Spinal cord (tissue), 10 donors: ENCODE measurements around the gene RMDN2. TPM values are rescaled to one million over a fixed set of nuclear protein-coding genes. Genes with fewer than 3 reads are reported as not detected.
"Not testable (repeated sequence)": the region's sequence is repeated elsewhere in the genome, so short reads cannot be mapped to it uniquely, and the experiment has no call there.

Experiments used
- DNase-seq, 6 donors: peaks; one replicate each; pipeline versions ENCODE4 v3.0.0 to v3.0.0-alpha.2; 2013 to 2015; ENCODE audit warnings: low spot score in 6 of 6, low read depth in 4 of 6
- H3K27ac ChIP-seq: one replicate; pipeline ENCODE4 v1.5.1; 2013; ENCODE audit warnings: low read depth, low read length, control low read depth
- H3K27me3 ChIP-seq: one replicate; pipeline ENCODE4 v1.6.1; 2013; ENCODE audit warnings: low read length; ENCODE audit not compliant: control insufficient read depth, insufficient read depth
- H3K36me3 ChIP-seq: one replicate; pipeline ENCODE4 v1.6.1; 2013; ENCODE audit warnings: low read length; ENCODE audit not compliant: control insufficient read depth, insufficient read depth
- H3K4me1 ChIP-seq: one replicate; pipeline ENCODE4 v1.6.1; 2013; ENCODE audit warnings: low read length; ENCODE audit not compliant: control insufficient read depth, insufficient read depth
- H3K4me3 ChIP-seq: one replicate; pipeline ENCODE4 v1.5.1; 2013; ENCODE audit warnings: low read depth, low read length, control low read depth
- H3K9me3 ChIP-seq: one replicate; pipeline ENCODE4 v1.6.1; 2013; ENCODE audit warnings: low read length; ENCODE audit not compliant: control insufficient read depth, insufficient read depth
- WGBS: methylation state at CpG from one replicate; pipeline ENCODE4 v1.1.5; 2013; ENCODE audit warnings: missing lambda C conversion rate; ENCODE audit not compliant: insufficient coverage; 5-methylcytosine and 5-hydroxymethylcytosine counted together
- polyA plus RNA-seq, 2 donors: library from polyadenylated mRNA; unstranded; fragments of 120-200 nt; gene quantifications; one replicate each; pipeline ENCODE4 v1.2.1, GENCODE V29; 2013; ENCODE audit not compliant: insufficient read length in 2 of 2
- total RNA-seq, 2 donors: library from RNA; depleted of rRNA in 1 of 2; stranded (reverse); fragments of 120-200 nt in 1 of 2; fragments of >200 nt in 1 of 2; gene quantifications; one replicate each; pipeline versions ENCODE4 v1.2.3 to v1.2.4, GENCODE V29; 2013 to 2014
- donor health status: healthy.

Gene RMDN2
- total and polyA plus RNA-seq, 4 donors: 5.4 to 16.7 (median 11.4) TPM

GRCh38 chr2:37941267-37941666, 16.2 kb downstream of the RMDN2 start:
- WGBS: 98% methylated on average over 6 of the region's 8 CpGs
- H3K4me1 ChIP-seq: not testable (repeated sequence)

GRCh38 chr2:37944268-37944667, 19.2 kb downstream of the RMDN2 start:
- no peak overlapping the region for H3K4me3 ChIP-seq
- H3K9me3 ChIP-seq: no peaks in the 10 kb centered on the region
- no peaks in the 10 kb centered on the region for H3K27me3 ChIP-seq
- H3K4me1 ChIP-seq: no peaks in the 10 kb centered on the region
- no peak for DNase-seq
- no peaks in the 10 kb centered on the region for H3K36me3 ChIP-seq
- 100% methylated on average over 1 of the region's 2 CpGs for WGBS
- H3K27ac ChIP-seq: no peak overlapping the region

More at GRCh38 chr2:37941267-37941666, 16.2 kb downstream of the RMDN2 start:
- H3K9me3 ChIP-seq, H3K27me3 ChIP-seq, H3K36me3 ChIP-seq, H3K27ac ChIP-seq, DNase-seq, H3K4me3 ChIP-seq: not testable (repeated sequence)

GRCh38 chr2:37947306-37947705, 22.2 kb downstream of the RMDN2 start:
- no peaks in the 10 kb centered on the region for H3K4me1 ChIP-seq
- H3K27ac ChIP-seq: no peak overlapping the region
- H3K27me3 ChIP-seq: no peaks in the 10 kb centered on the region
- no peak overlapping the region for H3K4me3 ChIP-seq
- no CpG with 5 or more reads among the region's 1 CpG for WGBS
- DNase-seq: no peak
- no peaks in the 10 kb centered on the region for H3K9me3 ChIP-seq
- H3K36me3 ChIP-seq: no peaks in the 10 kb centered on the region

- DNase-seq, H3K9me3 ChIP-seq, H3K27ac ChIP-seq, H3K4me1 ChIP-seq, H3K27me3 ChIP-seq, H3K4me3 ChIP-seq, H3K36me3 ChIP-seq: not testable (repeated sequence)
- 100% methylated on average over 2 of the region's 7 CpGs for WGBS
These were observed 37.1 kb downstream of the RMDN2 start for GRCh38 chr2:37962018-37962739.

- not testable (repeated sequence) for H3K4me1 ChIP-seq, DNase-seq, H3K4me3 ChIP-seq, H3K36me3 ChIP-seq, H3K27ac ChIP-seq, H3K27me3 ChIP-seq, H3K9me3 ChIP-seq
- 98% methylated on average over 7 of the region's 9 CpGs for WGBS
These were observed 37.6 kb downstream of the RMDN2 start for GRCh38 chr2:37962740-37963121.

GRCh38 chr2:37963901-37964300, 38.8 kb downstream of the RMDN2 start:
- H3K27ac ChIP-seq, H3K27me3 ChIP-seq, H3K36me3 ChIP-seq, H3K4me3 ChIP-seq, DNase-seq, H3K9me3 ChIP-seq, H3K4me1 ChIP-seq: not testable (repeated sequence)
- WGBS: 97% methylated on average over 16 of the region's 33 CpGs

- Histone ChIP-seq H3K4me3 (no peak overlapping the region), H3K36me3 (no peaks in the 10 kb centered on the region), H3K4me1 (no peaks in the 10 kb centered on the region), H3K27me3 (no peaks in the 10 kb centered on the region), H3K9me3 (peaks cover 2% of the 10 kb centered on the region), H3K27ac (no peak overlapping the region)
- 100% methylated on average over 1 of the region's 3 CpGs for WGBS
- DNase-seq: no peak
These were observed 41.2 kb downstream of the RMDN2 start for GRCh38 chr2:37966326-37966725.

GRCh38 chr2:37969731-37970130, 44.6 kb downstream of the RMDN2 start:
- H3K4me3 ChIP-seq: no peak overlapping the region
- no peaks in the 10 kb centered on the region for H3K4me1 ChIP-seq
- H3K27ac ChIP-seq: no peak overlapping the region

GRCh38 chr2:37971971-37972370, 46.9 kb downstream of the RMDN2 start:
- Histone ChIP-seq H3K27me3 (no peaks in the 10 kb centered on the region), H3K9me3 (no peaks in the 10 kb centered on the region), H3K4me1 (no peaks in the 10 kb centered on the region), H3K4me3 (no peak overlapping the region), H3K36me3 (no peaks in the 10 kb centered on the region), H3K27ac (no peak overlapping the region)
- no CpG with 5 or more reads among the region's 1 CpG for WGBS
- DNase-seq: no peak

More at GRCh38 chr2:37969731-37970130, 44.6 kb downstream of the RMDN2 start:
- no peak for DNase-seq
- Histone ChIP-seq H3K27me3 (no peaks in the 10 kb centered on the region), H3K36me3 (no peaks in the 10 kb centered on the region), H3K9me3 (peaks cover 2% of the 10 kb centered on the region)

GRCh38 chr2:37973615-37974353, 48.7 kb downstream of the RMDN2 start:
- no peaks in the 10 kb centered on the region for H3K27me3 ChIP-seq
- no peaks in the 10 kb centered on the region for H3K4me1 ChIP-seq
- H3K27ac ChIP-seq: no peak overlapping the region
- H3K9me3 ChIP-seq: no peaks in the 10 kb centered on the region
- H3K4me3 ChIP-seq: no peak overlapping the region
- 85% methylated on average over 9 of the region's 15 CpGs for WGBS
- no peaks in the 10 kb centered on the region for H3K36me3 ChIP-seq
- DNase-seq: peak in 1 of 6 donors; percentile 8
